ENCODE measurements around the gene EGFL8.

EGFL8 gene

DNA sequence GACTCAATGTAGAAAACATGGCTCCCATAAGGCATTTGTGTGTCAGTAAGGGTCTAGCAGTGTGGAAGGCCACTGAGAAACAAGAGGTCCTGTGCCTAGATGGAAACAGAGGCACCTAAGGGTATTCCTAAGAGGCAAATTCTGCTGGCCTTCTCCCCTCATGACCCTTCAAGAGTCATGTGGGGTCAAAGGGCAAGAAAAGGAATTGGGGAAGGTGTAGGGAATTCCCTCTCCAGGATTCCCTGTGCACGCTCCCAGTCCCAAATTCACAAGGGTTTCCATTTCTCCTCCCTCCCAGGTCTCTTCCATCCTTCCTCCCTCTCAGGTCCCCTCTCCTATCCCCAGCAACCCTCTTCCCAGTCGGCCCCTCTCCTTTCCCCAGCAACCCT is 10.9 kb downstream of the EGFL8 start:
- no peaks in the 10 kb centered on the region for H3K9me3 ChIP-seq (ENCODE audit: control insufficient read depth, low read length)
- peaks cover 39% of the 10 kb centered on the region for H3K4me1 ChIP-seq (ENCODE audit: control insufficient read depth, insufficient read depth, low read length)
- no peaks in the 10 kb centered on the region for H3K36me3 ChIP-seq (ENCODE audit: control insufficient read depth, insufficient read depth, low read length)
- no peaks in the 10 kb centered on the region for H3K27me3 ChIP-seq (ENCODE audit: control insufficient read depth, insufficient read depth, low read length)
- peak overlapping the region; percentile 83 for H3K9ac ChIP-seq (ENCODE audit: low read length)
- H3K4me3 ChIP-seq (ENCODE audit: low read length), result peak overlapping the region; percentile 67

DNA sequence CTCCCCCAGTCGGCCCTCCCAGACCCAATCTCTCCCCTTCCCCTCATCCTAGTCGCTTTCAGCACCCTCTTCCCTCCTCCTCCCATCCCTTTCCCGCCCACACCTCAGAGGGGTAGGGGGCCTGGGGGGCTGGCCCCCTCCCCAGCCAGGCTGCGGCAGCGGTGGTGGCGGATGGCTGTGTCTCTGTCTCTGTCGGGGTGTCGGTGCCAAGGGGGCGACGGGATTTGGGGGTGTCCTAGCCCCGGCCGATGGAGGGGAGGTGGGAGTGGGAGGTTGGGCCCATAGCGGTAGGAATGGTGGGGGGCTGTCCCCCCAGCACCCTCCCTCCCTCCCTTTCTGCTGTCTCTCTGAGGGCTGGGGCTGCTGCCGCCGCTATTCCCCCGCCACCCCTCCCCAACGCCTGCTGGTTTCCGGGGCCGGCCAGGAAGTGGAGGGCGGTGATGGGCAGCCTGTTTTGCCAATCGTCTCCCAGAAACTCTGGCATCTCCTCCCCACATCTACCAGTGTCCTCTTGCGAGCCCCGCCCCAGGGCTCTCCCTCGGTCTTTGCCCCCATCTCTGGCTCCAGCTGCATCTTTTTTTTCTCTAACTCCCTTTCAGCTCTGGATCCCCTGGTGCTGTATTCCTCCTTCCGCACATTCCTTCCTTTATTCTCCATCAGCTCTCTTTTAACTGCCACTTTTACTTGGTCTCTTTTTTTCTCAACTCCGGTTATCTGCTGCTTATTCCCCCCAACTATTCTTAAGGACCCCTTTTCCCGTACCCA is 11.5 kb downstream of the EGFL8 start, which contains the start of gene AGPAT1:
TSS of gene AGPAT1 (minus strand) at position 374 of the 765 bp plus-strand sequence. CDS start 4,588 bp downstream, outside the sequence.
- Histone ChIP-seq H3K4me1 (ENCODE audit: control insufficient read depth, insufficient read depth, low read length) (peaks cover 41% of the 10 kb centered on the region), H3K9me3 (ENCODE audit: control insufficient read depth, low read length) (no peaks in the 10 kb centered on the region), H3K27me3 (ENCODE audit: control insufficient read depth, insufficient read depth, low read length) (no peaks in the 10 kb centered on the region), H3K4me3 (ENCODE audit: low read length) (peak within 1 kb of the TSS; percentile 67), H3K36me3 (ENCODE audit: control insufficient read depth, insufficient read depth, low read length) (no peaks in the 10 kb centered on the region), H3K9ac (ENCODE audit: low read length) (peak within 1 kb of the TSS; percentile 83)

GRCh38 chr6:32176476-32177182 is 12.2 kb downstream of the EGFL8 start:
- no peaks in the 10 kb centered on the region for H3K27me3 ChIP-seq (ENCODE audit: control insufficient read depth, insufficient read depth, low read length)

GRCh38 chr6:32177183-32177787 is 12.9 kb downstream of the EGFL8 start:
- H3K9me3 ChIP-seq (ENCODE audit: control insufficient read depth, low read length), result no peaks in the 10 kb centered on the region
- H3K36me3 ChIP-seq (ENCODE audit: control insufficient read depth, insufficient read depth, low read length), result no peaks in the 10 kb centered on the region
- H3K4me3 ChIP-seq (ENCODE audit: low read length), result peak overlapping the region; percentile 3
- H3K4me1 ChIP-seq (ENCODE audit: control insufficient read depth, insufficient read depth, low read length), result peaks cover 51% of the 10 kb centered on the region
- H3K9ac ChIP-seq (ENCODE audit: low read length), result peak overlapping the region; percentile 83
- no peaks in the 10 kb centered on the region for H3K27me3 ChIP-seq (ENCODE audit: control insufficient read depth, insufficient read depth, low read length)

More at GRCh38 chr6:32176476-32177182, 12.2 kb downstream of the EGFL8 start:
- peak overlapping the region; percentile 45 for H3K4me3 ChIP-seq (ENCODE audit: low read length)
- no peaks in the 10 kb centered on the region for H3K9me3 ChIP-seq (ENCODE audit: control insufficient read depth, low read length)
- H3K9ac ChIP-seq (ENCODE audit: low read length), result peak overlapping the region; percentile 83
- H3K4me1 ChIP-seq (ENCODE audit: control insufficient read depth, insufficient read depth, low read length), result peaks cover 49% of the 10 kb centered on the region
- H3K36me3 ChIP-seq (ENCODE audit: control insufficient read depth, insufficient read depth, low read length), result no peaks in the 10 kb centered on the region

DNA sequence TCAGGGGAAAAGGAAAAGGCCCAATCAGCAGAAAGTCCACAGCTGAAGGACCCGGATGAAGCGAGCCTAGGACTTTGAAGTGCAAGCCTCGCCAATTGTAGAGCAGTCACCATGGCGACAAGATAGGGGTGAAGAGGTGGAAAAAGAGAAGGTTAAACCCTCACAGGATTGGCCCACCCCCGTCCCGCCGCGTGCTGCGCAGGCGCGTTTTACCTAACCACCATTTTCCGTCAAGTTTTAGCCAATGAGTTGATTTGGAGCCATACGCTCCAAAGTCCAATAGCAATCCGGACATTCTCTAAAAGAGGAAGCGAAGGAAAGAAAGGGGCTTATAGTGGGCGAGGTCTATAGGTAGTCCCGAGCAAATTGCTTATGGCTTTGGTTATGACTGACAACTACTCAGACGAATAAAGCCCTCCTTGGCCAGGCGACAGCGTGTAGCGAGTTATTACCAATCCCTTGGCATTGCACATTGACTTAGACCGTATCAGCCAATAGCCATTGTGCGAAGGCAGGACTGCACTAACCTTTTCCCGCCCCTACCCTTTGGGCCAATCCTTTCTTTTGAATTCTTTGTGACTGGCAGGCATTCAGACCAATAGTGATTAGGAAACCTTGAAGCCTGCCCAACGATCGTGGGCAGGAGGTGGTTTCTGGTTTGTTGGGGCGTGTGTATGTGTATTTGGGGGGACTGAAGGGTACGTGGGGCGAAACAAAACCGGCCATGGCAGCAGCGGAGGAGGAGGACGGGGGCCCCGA is 13.6 kb downstream of the EGFL8 start, which contains the start of gene RNF5:
TSS of gene RNF5 (plus strand) at position 618 of the 759 bp plus-strand sequence. CDS start at position 725, 107 bp downstream.
- H3K4me3 ChIP-seq (ENCODE audit: low read length), result peak within 1 kb of the TSS; percentile 58
- H3K9me3 ChIP-seq (ENCODE audit: control insufficient read depth, low read length), result no peaks in the 10 kb centered on the region
- H3K36me3 ChIP-seq (ENCODE audit: control insufficient read depth, insufficient read depth, low read length), result no peaks in the 10 kb centered on the region
- peak within 1 kb of the TSS; percentile 83 for H3K9ac ChIP-seq (ENCODE audit: low read length)
- peaks cover 51% of the 10 kb centered on the region for H3K4me1 ChIP-seq (ENCODE audit: control insufficient read depth, insufficient read depth, low read length)
- no peaks in the 10 kb centered on the region for H3K27me3 ChIP-seq (ENCODE audit: control insufficient read depth, insufficient read depth, low read length)

DNA sequence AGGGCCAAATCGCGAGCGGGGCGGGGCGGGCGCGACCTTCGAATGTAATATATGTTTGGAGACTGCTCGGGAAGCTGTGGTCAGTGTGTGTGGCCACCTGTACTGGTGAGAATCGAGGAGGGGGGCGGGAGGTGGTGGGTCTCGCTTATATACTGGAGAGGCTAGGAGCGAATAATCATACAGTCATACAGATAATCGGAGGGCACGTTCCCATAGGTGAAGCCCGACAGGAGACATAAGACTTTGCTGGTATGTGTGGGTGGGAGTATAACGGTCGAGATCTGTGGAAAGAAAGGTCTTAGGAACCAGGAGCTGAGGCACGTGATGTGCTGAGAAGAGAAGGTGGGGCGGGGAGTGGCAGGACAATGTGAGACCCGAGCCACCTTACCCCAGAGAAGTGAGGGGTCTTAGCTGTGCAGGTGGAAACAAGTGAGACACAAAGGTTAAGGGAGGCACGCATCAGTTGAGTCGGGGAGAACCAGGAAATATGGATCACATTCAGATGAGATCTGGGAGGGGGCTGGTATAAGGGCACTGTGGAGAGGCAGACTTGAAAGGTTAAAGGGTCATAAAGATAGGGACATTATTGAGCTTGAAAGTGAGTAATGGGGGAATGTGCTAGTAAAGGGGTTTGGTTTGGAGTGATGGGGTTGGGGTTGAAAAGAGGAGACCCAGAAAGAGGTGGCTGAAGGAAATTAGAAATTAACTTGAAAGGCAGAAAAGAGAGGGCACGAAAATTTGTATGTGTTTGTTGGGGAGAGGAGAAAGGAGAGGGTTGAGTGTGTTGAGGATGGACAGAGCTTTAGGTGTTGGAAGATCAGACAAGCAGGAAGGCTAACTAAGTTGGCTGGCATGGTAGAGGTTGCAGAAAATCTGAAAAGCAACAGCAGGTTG is 14.4 kb downstream of the EGFL8 start:
- peaks cover 51% of the 10 kb centered on the region for H3K4me1 ChIP-seq (ENCODE audit: control insufficient read depth, insufficient read depth, low read length)
- H3K9ac ChIP-seq (ENCODE audit: low read length), result peak overlapping the region; percentile 67
- no peaks in the 10 kb centered on the region for H3K9me3 ChIP-seq (ENCODE audit: control insufficient read depth, low read length)
- H3K4me3 ChIP-seq (ENCODE audit: low read length), result peak overlapping the region; percentile 58
- H3K27me3 ChIP-seq (ENCODE audit: control insufficient read depth, insufficient read depth, low read length), result no peaks in the 10 kb centered on the region
- H3K36me3 ChIP-seq (ENCODE audit: control insufficient read depth, insufficient read depth, low read length), result no peaks in the 10 kb centered on the region

- Histone ChIP-seq H3K9ac (ENCODE audit: low read length) (peak overlapping the region; percentile 67), H3K36me3 (ENCODE audit: control insufficient read depth, insufficient read depth, low read length) (no peaks in the 10 kb centered on the region), H3K4me1 (ENCODE audit: control insufficient read depth, insufficient read depth, low read length) (peaks cover 47% of the 10 kb centered on the region), H3K4me3 (ENCODE audit: low read length) (no peak overlapping the region), H3K27me3 (ENCODE audit: control insufficient read depth, insufficient read depth, low read length) (no peaks in the 10 kb centered on the region), H3K9me3 (ENCODE audit: control insufficient read depth, low read length) (no peaks in the 10 kb centered on the region)
Measured at GRCh38 chr6:32179766-32180405, 15.5 kb downstream of the EGFL8 start.

DNA sequence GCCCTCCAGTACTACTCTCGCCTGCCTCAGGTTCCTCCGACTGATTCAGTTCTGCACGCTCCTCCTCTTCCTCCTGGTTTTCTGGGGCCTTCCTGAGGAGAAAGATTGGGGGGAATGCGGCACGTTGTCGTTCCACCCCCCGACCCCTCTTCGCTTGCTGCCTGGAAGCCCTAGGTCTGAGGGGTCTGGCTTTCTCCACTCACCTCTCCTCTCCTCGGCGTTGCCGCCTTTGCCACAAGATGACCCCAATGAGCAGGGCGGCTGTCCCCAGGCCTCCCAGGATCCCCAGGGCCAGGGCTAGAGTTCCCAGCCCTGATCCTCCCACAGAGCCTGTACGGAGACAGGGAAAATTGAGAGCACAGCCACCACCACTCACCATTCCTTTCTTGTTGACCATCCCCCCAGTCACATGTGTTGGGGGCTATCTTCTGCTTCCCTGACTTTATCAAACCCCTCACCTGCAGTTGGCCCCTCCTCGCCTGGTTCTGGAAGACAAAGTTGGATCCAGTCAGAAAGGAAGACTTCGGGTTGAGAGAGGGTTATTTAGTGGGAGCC is 16.8 kb downstream of the EGFL8 start:
- Histone ChIP-seq H3K4me1 (ENCODE audit: control insufficient read depth, insufficient read depth, low read length) (peaks cover 44% of the 10 kb centered on the region), H3K9me3 (ENCODE audit: control insufficient read depth, low read length) (no peaks in the 10 kb centered on the region), H3K9ac (ENCODE audit: low read length) (no peak overlapping the region), H3K27me3 (ENCODE audit: control insufficient read depth, insufficient read depth, low read length) (no peaks in the 10 kb centered on the region), H3K36me3 (ENCODE audit: control insufficient read depth, insufficient read depth, low read length) (no peaks in the 10 kb centered on the region), H3K4me3 (ENCODE audit: low read length) (no peak overlapping the region)

- H3K9me3 ChIP-seq (ENCODE audit: control insufficient read depth, low read length), result no peaks in the 10 kb centered on the region
- no peak overlapping the region for H3K4me3 ChIP-seq (ENCODE audit: low read length)
- peaks cover 36% of the 10 kb centered on the region for H3K4me1 ChIP-seq (ENCODE audit: control insufficient read depth, insufficient read depth, low read length)
- H3K9ac ChIP-seq (ENCODE audit: low read length), result no peak overlapping the region
- no peaks in the 10 kb centered on the region for H3K27me3 ChIP-seq (ENCODE audit: control insufficient read depth, insufficient read depth, low read length)
- no peaks in the 10 kb centered on the region for H3K36me3 ChIP-seq (ENCODE audit: control insufficient read depth, insufficient read depth, low read length)
Measured at GRCh38 chr6:32181915-32182529, 17.6 kb downstream of the EGFL8 start.

DNA sequence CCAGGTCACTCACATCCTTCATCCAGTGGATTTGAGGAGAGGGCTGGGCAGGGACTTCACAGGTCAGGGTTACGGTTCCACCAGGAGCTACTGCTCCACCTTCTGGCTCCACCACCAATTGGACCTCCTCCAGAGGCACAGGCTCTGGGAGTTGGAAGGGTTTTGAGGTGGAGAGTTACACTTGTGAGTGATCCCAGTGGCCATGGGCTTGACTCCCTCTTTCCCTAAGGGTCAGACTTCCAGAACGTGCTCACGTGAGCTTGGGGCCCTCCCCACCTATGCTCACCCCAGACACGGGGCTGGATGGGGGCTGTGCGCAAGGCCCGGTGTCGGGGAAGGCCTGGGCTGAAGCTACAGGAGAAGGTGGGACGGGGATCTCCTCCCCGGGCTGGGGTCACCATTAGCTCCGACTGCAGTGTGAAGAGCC is 18.2 kb downstream of the EGFL8 start:
- H3K9me3 ChIP-seq (ENCODE audit: control insufficient read depth, low read length), result no peaks in the 10 kb centered on the region
- H3K27me3 ChIP-seq (ENCODE audit: control insufficient read depth, insufficient read depth, low read length), result no peaks in the 10 kb centered on the region
- no peak overlapping the region for H3K9ac ChIP-seq (ENCODE audit: low read length)
- H3K36me3 ChIP-seq (ENCODE audit: control insufficient read depth, insufficient read depth, low read length), result no peaks in the 10 kb centered on the region
- H3K4me1 ChIP-seq (ENCODE audit: control insufficient read depth, insufficient read depth, low read length), result peaks cover 35% of the 10 kb centered on the region
- H3K4me3 ChIP-seq (ENCODE audit: low read length), result no peak overlapping the region

Data from mucosa of stomach (tissue), 1 donor.